ENCODE measurements around the gene PHF8.

PHF8 gene

DNA sequence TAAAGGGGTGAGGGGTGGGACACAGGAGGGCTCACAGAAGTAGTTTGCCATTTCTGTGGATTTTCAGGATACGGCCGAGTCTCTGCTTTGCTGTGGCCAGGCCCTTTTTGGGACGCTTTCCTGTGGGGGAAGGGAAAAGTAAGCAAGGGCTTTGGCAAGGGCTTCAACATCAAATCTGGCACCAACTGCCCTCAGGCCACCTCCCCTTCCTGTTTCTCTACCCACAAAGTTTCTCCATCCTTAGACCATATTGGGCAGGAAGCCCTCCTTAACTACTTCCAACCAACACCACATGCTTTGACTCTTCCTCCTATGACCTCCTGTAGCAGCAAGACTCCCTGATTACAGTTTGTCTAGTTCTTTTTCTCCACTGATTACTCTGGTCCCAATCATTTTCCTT lies 105.1 kb downstream of the PHF8 start:
- no peak overlapping the region for H3K4me3 ChIP-seq (ENCODE audit: low read depth, low read length)
- TF ChIP-seq, protein P1, sequence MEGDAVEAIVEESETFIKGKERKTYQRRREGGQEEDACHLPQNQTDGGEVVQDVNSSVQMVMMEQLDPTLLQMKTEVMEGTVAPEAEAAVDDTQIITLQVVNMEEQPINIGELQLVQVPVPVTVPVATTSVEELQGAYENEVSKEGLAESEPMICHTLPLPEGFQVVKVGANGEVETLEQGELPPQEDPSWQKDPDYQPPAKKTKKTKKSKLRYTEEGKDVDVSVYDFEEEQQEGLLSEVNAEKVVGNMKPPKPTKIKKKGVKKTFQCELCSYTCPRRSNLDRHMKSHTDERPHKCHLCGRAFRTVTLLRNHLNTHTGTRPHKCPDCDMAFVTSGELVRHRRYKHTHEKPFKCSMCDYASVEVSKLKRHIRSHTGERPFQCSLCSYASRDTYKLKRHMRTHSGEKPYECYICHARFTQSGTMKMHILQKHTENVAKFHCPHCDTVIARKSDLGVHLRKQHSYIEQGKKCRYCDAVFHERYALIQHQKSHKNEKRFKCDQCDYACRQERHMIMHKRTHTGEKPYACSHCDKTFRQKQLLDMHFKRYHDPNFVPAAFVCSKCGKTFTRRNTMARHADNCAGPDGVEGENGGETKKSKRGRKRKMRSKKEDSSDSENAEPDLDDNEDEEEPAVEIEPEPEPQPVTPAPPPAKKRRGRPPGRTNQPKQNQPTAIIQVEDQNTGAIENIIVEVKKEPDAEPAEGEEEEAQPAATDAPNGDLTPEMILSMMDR (IDR thresholded peaks at IDR 0.05; ENCODE audit: control insufficient read depth, extremely low read depth, insufficient read depth): no peak
- DNase-seq (ENCODE audit: low read depth): no peak

DNA sequence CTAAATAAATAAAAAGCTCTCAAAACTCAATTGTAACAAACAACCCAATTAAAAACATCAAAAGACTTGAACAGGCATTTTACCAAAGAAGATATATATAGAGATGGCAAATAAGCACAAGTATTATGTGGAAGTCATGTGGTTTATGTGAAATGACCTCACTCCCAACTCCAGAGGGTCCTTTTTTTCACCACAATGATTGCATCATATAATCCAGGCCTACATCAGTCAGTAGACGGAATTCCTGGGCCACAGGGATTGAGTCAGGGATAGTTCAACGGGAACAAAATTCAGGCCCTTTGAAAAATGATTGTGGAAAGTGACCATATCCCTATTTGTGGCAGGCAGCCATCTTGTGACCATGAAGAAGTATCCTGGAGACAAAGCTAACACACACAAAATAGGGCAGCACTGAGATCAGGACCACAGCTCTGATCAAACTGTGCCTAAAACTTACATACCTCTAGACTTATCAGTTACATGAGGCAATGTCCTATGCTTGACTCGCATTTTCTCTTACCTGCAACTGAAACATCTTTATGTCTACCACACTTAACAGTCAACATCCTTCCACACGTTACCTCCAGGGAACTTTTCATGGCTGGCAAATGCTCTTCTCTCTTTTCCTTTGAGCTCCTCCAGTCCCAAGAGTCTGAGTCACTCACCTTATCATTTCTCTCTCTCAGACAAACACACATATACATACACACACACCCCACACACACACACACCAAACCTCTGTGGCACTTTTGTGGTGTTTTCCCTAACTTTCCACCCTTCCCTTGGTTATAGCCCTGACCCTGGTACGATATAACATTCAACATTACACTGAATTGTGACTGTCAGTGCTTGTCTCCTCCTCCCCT lies 113.5 kb downstream of the PHF8 start:
- H3K4me3 ChIP-seq (ENCODE audit: low read depth, low read length): no peak overlapping the region
- TF ChIP-seq, protein P1 (IDR thresholded peaks at IDR 0.05; ENCODE audit: control insufficient read depth, extremely low read depth, insufficient read depth): no peak
- DNase-seq (ENCODE audit: low read depth): no peak

DNA sequence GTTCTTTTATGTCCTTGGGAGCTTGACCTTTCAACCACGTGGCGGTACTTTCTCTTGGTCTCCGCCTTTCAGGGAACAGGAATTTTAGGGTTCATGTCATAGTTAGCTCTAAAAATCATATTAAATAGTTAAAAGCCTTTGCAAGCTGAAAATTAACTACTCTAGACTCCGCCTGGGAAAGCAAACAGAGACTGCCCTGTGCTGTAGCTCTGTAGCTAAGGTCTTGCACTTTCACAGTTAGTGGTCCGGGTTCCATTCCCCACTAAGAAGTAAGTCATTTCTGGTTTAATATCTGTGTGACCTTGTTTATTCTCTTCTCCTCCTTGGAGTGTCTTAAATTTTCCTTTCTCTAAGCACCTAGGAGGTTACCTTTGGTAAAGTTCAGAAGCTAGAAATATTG lies 118.2 kb downstream of the PHF8 start:
- TF ChIP-seq, protein P1 (IDR thresholded peaks at IDR 0.05; ENCODE audit: control insufficient read depth, extremely low read depth, insufficient read depth): no peak
- H3K4me3 ChIP-seq (ENCODE audit: low read depth, low read length): no peak overlapping the region
- no peak for DNase-seq (ENCODE audit: low read depth)

DNA sequence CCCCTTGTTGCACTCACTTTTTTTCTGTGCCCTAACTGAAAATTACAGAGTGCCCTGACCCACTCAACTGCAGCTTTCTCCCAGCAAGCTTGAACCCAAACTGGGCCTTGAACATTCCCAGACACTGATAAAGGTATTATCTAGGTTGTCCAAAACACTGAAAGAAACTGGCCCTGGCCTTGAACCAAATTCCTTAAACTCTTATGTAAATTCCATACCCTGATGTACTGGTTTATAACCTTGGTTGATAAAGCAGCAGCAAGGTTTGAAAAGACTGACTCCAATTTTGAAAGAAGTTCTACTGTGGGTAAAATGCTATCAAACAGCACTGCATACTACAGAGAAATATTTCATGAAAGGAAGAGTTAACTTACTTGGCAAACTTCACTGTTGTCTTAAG lies 125.6 kb downstream of the PHF8 start:
- H3K4me3 ChIP-seq (ENCODE audit: low read depth, low read length): no peak overlapping the region
- no peak for DNase-seq (ENCODE audit: low read depth)
- TF ChIP-seq, protein P1 (IDR thresholded peaks at IDR 0.05; ENCODE audit: control insufficient read depth, extremely low read depth, insufficient read depth): no peak

DNA sequence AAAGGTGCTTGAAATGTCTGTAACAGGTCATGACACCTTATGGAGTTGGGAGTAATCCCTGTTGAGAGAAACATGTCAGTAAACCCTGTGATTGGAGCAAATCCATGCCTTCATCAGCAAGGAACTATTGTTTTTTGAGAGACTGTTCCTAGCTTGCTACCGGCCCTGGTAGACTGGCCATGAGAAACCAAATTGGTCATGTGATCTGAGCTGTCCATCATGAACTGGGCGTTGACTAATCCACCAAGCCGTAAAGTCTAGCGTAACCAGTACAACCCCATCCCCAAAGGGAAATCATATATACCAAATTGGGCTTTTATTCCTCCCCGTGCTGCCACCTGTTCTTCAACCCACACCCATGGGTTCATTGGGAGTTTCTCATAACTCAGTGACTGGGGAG lies 143.7 kb downstream of the PHF8 start:
- DNase-seq (ENCODE audit: low read depth): no peak
- no peak overlapping the region for H3K4me3 ChIP-seq (ENCODE audit: low read depth, low read length)
- TF ChIP-seq, protein P1 (IDR thresholded peaks at IDR 0.05; ENCODE audit: control insufficient read depth, extremely low read depth, insufficient read depth): no peak

DNA sequence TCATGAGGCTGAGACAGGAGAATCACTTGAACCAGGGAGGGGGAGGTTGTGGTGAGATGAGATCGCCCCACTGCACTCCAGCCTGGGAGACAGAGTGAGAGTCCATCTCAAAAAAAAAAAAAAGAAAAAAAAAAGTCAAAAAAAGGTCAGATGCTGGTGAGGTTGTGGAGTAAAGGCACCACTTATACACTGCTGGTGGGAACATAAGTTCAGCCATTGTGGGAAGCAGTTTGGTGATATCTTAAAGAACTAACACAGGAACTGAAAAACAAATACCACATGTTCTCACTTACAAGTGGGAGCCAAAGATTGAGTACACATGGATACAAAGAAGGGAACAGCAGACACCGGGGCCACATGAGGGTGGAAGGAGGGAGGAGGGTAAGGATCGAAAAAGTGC lies 149.0 kb downstream of the PHF8 start:
- DNase-seq (ENCODE audit: low read depth): no peak
- TF ChIP-seq, protein P1 (IDR thresholded peaks at IDR 0.05; ENCODE audit: control insufficient read depth, extremely low read depth, insufficient read depth): no peak
- no peak overlapping the region for H3K4me3 ChIP-seq (ENCODE audit: low read depth, low read length)

Data from LNCaP clone FGC (cell line).